Esophagus muscularis mucosa (tissue), 3 donors: ENCODE results near the gene MAN2A1.

Experiments
- POLR2A ChIP-seq: fragments of 450-650 bp; IDR thresholded peaks from one replicate; pipeline ENCODE4 v1.6.1; 2017; ENCODE audit warnings: antibody characterized with exemption, moderate library complexity, mild to moderate bottlenecking, low read depth
- TF ChIP-seq, protein P1 (sequence below), 3 experiments: fragments of 200-600 bp in 2 of 3; fragments of 450-650 bp in 1 of 3; sonication (generic) in 2 of 3; IDR thresholded peaks; one replicate each; pipeline ENCODE4 v1.5.1; 2017 to 2019; ENCODE audit warnings: antibody characterized with exemption in 3 of 3, mild to moderate bottlenecking in 2 of 3, moderate library complexity in 1 of 3

GRCh38 chr5:109825450-109825849 is 135.7 kb downstream of the MAN2A1 start:
- TF ChIP-seq POLR2A: no peak
- TF ChIP-seq, protein P1, sequence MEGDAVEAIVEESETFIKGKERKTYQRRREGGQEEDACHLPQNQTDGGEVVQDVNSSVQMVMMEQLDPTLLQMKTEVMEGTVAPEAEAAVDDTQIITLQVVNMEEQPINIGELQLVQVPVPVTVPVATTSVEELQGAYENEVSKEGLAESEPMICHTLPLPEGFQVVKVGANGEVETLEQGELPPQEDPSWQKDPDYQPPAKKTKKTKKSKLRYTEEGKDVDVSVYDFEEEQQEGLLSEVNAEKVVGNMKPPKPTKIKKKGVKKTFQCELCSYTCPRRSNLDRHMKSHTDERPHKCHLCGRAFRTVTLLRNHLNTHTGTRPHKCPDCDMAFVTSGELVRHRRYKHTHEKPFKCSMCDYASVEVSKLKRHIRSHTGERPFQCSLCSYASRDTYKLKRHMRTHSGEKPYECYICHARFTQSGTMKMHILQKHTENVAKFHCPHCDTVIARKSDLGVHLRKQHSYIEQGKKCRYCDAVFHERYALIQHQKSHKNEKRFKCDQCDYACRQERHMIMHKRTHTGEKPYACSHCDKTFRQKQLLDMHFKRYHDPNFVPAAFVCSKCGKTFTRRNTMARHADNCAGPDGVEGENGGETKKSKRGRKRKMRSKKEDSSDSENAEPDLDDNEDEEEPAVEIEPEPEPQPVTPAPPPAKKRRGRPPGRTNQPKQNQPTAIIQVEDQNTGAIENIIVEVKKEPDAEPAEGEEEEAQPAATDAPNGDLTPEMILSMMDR (IDR thresholded peaks at IDR 0.05): no peak
